Body of pancreas (tissue), 4 donors: ENCODE results near the gene CCDC85A. TPM values are rescaled to one million over a fixed set of nuclear protein-coding genes. Genes with fewer than 3 reads are reported as not detected.

Experiments
- ATAC-seq: fragments of 150-250 bp; one replicate; pipeline ENCODE4 v1.9.1; 2016
- DNase-seq, 4 donors: peaks; one replicate each; pipeline ENCODE4 v3.0.0-alpha.2; 2019
- H3K27ac ChIP-seq, 4 donors: fragments of 200-600 bp; sonication (generic); 1 replicate in 3 of 4; 2 replicates in 1 of 4; pipeline versions ENCODE4 v1.5.1 to v1.6.1; 2016 to 2019; ENCODE audit warnings: mild to moderate bottlenecking in 1 of 4, mixed read lengths in 1 of 4, moderate library complexity in 1 of 4
- H3K27me3 ChIP-seq, 2 donors: fragments of 200-600 bp; sonication (generic); one replicate each; pipeline ENCODE4 v1.6.0; 2016; ENCODE audit warnings: mild to moderate bottlenecking in 1 of 2
- H3K36me3 ChIP-seq, 2 donors: fragments of 200-600 bp; sonication (generic); replicated peaks in 1 of 2; 2 replicates each; pipeline ENCODE4 v1.5.1; 2016; ENCODE audit warnings: low read depth in 2 of 2; ENCODE audit not compliant: insufficient read depth in 1 of 2
- H3K4me1 ChIP-seq: fragments of 200-600 bp; sonication (generic); one replicate; pipeline ENCODE4 v1.6.0; 2016
- H3K4me3 ChIP-seq, 2 donors: fragments of 200-600 bp; sonication (generic); 1 replicate in 1 of 2; 2 replicates in 1 of 2; pipeline ENCODE4 v1.5.1; 2016 to 2019
- H3K9me3 ChIP-seq, 3 donors: fragments of 200-600 bp; sonication (generic); 1 replicate in 2 of 3; 2 replicates in 1 of 3; pipeline ENCODE4 v1.5.1; 2016
- POLR2A ChIP-seq, 3 donors: fragments of 450-650 bp; IDR thresholded peaks; one replicate each; pipeline ENCODE4 v1.6.1; 2016; ENCODE audit warnings: antibody characterized with exemption in 3 of 3, mild to moderate bottlenecking in 2 of 3
- WGBS, 2 donors: methylation state at CpG; one replicate each; pipeline ENCODE4 v1.1.5; 2017; 5-methylcytosine and 5-hydroxymethylcytosine counted together
- intact Hi-C: fragments of 100-400 bp; cut with DNase I; formaldehyde crosslinking; loops from one replicate; pipeline ENCODE4 v1.15.1; 2023
- small RNA-seq: library from RNA; depleted of rRNA; stranded (forward); fragments of <200 nt; gene quantifications from one replicate; pipeline ENCODE3, GENCODE V24; 2016
- total RNA-seq, 2 donors: library from RNA; depleted of rRNA; stranded (reverse); fragments of >200 nt; gene quantifications; one replicate each; pipeline ENCODE4 v1.1.0, GENCODE V29; 2016
- TF ChIP-seq, protein P1 (sequence below), 7 experiments: fragments of 450-650 bp in 4 of 7; fragments of 200-600 bp in 3 of 7; sonication (generic) in 3 of 7; IDR thresholded peaks; one replicate each; pipeline ENCODE4 v1.5.1; 2016 to 2019; ENCODE audit warnings: antibody characterized with exemption in 7 of 7

CCDC85A gene
- total RNA-seq, 2 donors from 2014 or later = 2.3 to 2.6 TPM

DNA sequence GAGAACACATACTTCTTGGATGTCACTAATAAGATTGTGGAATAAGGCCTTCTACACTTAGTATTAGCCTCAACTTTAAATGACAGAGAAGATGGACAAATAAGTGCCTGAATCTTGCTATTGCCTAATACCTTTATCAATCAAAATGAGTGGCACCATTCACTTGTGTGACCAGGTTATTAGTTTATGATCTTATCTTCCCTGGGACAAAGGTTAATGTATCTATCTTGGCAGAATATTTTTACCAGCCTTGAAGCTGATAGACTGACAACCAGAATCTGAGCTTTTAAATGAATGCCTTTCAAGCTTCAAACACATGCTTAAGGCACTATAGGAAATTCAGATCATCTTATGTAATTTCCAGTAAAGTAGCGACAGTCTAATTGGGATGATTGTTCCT, 202.9 kb downstream of the CCDC85A start:
- ATAC-seq = no peak
- H3K9me3 ChIP-seq = no peaks in the 10 kb centered on the region
- H3K4me1 ChIP-seq = peaks cover 8% of the 10 kb centered on the region
- no peaks in the 10 kb centered on the region for H3K27me3 ChIP-seq
- 69 to 94% methylated on average over 1 of the region's 1 CpG for WGBS, 2 donors
- no peaks in the 10 kb centered on the region for H3K36me3 ChIP-seq
- no peak overlapping the region for H3K4me3 ChIP-seq
- intact Hi-C loops = no loop called here
- TF ChIP-seq, protein P1, sequence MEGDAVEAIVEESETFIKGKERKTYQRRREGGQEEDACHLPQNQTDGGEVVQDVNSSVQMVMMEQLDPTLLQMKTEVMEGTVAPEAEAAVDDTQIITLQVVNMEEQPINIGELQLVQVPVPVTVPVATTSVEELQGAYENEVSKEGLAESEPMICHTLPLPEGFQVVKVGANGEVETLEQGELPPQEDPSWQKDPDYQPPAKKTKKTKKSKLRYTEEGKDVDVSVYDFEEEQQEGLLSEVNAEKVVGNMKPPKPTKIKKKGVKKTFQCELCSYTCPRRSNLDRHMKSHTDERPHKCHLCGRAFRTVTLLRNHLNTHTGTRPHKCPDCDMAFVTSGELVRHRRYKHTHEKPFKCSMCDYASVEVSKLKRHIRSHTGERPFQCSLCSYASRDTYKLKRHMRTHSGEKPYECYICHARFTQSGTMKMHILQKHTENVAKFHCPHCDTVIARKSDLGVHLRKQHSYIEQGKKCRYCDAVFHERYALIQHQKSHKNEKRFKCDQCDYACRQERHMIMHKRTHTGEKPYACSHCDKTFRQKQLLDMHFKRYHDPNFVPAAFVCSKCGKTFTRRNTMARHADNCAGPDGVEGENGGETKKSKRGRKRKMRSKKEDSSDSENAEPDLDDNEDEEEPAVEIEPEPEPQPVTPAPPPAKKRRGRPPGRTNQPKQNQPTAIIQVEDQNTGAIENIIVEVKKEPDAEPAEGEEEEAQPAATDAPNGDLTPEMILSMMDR (IDR thresholded peaks at IDR 0.05) = no peak
- no peak for TF ChIP-seq POLR2A (IDR thresholded peaks at IDR 0.05)
- no peak overlapping the region for H3K27ac ChIP-seq
- DNase-seq = no peak

DNA sequence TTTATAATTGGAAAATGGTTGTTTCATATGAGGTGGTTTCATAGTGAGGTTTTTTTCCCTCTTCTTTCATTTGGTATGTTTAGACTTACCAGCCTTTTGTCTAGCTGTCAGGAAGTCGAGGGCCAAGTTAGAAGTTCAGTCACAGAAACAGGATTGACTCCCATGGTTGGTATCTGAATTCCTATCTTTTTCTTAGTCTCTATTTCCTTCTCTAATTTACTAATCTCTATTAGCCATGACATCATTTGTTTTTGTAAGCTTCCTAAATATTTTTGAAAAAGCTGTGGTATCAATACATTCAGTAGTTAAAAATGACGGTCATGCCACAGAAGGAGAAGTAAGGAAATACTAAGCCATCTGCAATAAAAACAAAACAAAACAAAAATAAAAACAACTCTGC, 206.9 kb downstream of the CCDC85A start:
- no peak for DNase-seq
- no peak for TF ChIP-seq POLR2A (IDR thresholded peaks at IDR 0.05)
- TF ChIP-seq, protein P1 (IDR thresholded peaks at IDR 0.05) = no peak
- Histone ChIP-seq H3K4me1 (no peaks in the 10 kb centered on the region), H3K27me3 (no peaks in the 10 kb centered on the region), H3K27ac (no peak overlapping the region), H3K9me3 (no peaks in the 10 kb centered on the region), H3K36me3 (no peaks in the 10 kb centered on the region), H3K4me3 (no peak overlapping the region)
- 51 to 66% methylated on average over 2 of the region's 2 CpGs for WGBS, 2 donors
- intact Hi-C loops = no loop called here
- ATAC-seq = no peak

DNA sequence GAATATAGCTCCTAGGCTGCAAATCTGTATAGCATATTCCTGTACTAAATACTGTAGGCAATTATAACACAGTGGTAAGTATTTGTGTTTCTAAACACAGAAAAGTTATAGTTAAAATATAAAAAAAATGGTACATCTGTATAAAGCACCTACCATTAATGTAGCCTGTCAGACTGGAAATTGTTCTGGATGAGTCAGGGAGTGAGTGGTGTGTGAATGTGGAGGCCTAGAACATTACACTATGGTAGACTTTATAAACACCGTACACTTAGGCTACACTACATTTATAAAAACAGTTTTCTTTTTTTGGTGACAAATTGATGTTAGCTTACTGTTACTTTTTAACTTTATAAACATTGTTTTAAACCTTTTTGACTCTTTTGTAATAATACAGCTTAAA, 226.3 kb downstream of the CCDC85A start:
- H3K27me3 ChIP-seq = no peaks in the 10 kb centered on the region
- no peak for ATAC-seq
- intact Hi-C loops = no loop called here
- no peaks in the 10 kb centered on the region for H3K36me3 ChIP-seq
- no peak overlapping the region for H3K4me3 ChIP-seq
- H3K4me1 ChIP-seq = no peaks in the 10 kb centered on the region
- no peak overlapping the region for H3K27ac ChIP-seq
- no peaks in the 10 kb centered on the region for H3K9me3 ChIP-seq
- TF ChIP-seq, protein P1 (IDR thresholded peaks at IDR 0.05) = no peak
- no peak for TF ChIP-seq POLR2A (IDR thresholded peaks at IDR 0.05)
- 60 to 91% methylated on average over 1 of the region's 1 CpG for WGBS, 2 donors
- no peak for DNase-seq

DNA sequence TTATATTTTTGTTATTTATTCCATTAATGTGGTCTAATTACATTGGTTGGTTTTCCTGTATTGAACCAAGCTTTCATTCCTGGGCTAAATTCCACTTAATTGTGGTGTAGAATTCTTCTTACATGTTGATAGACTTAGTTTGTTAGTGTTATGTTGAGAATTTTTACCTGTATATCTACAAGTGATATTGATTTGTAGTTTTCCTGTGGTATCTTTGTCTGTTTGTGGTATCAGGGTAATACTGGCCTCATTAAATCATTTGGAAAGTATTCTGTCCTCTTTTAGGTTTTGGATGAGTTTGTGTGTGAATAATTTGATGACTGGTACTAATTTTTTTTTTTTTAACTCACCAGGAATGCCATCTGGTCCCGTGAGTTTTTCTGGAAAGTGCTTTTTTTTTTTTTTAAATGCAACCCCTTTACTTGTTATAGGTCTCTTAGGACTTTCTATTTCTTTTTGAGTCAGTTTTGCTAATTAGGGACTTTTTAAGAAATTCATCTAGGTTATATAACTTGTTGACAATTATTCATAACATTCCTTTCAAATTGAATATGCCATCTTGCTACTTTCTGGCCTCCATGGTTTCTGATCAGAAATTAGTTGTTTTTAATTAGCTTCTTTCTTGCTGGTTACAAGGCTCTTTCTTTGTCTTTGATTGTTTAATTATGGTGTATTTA, 232.8 kb downstream of the CCDC85A start:
- no peak for ATAC-seq
- DNase-seq = no peak
- Histone ChIP-seq H3K36me3 (no peaks in the 10 kb centered on the region), H3K27me3 (no peaks in the 10 kb centered on the region), H3K27ac (no peak overlapping the region), H3K9me3 (no peaks in the 10 kb centered on the region), H3K4me1 (no peaks in the 10 kb centered on the region), H3K4me3 (no peak overlapping the region)
- WGBS, 2 donors = 57 to 89% methylated on average over 1 of the region's 1 CpG
- intact Hi-C loops = no loop called here
- TF ChIP-seq, protein P1 (IDR thresholded peaks at IDR 0.05) = no peak

Small RNAs within 50 kb of the gene (small RNA-seq; reads per million reads assigned to genes)
- not detected for gene RNA5SP93
